Sigmoid colon (tissue), 4 donors: ENCODE results near the gene FKBP11.

Experiments
- POLR2A ChIP-seq, 2 donors: fragments of 450-650 bp; IDR thresholded peaks; one replicate each; pipeline ENCODE4 v1.6.1; 2016; ENCODE audit warnings: antibody characterized with exemption in 2 of 2, mild to moderate bottlenecking in 2 of 2, moderate library complexity in 2 of 2
- POLR2AphosphoS5 ChIP-seq, 4 donors: sonication (generic); formaldehyde crosslinking; IDR thresholded peaks; one replicate each; pipeline ENCODE4 v1.6.1; 2017; ENCODE audit warnings: antibody characterized with exemption in 4 of 4
- TF ChIP-seq, protein P1 (sequence below), 4 experiments: fragments of 450-650 bp in 3 of 4; fragments of 200-600 bp in 1 of 4; IDR thresholded peaks; one replicate each; pipeline ENCODE4 v1.5.1; 2016 to 2019; ENCODE audit warnings: antibody characterized with exemption in 4 of 4, mild to moderate bottlenecking in 3 of 4, moderate library complexity in 2 of 4

DNA sequence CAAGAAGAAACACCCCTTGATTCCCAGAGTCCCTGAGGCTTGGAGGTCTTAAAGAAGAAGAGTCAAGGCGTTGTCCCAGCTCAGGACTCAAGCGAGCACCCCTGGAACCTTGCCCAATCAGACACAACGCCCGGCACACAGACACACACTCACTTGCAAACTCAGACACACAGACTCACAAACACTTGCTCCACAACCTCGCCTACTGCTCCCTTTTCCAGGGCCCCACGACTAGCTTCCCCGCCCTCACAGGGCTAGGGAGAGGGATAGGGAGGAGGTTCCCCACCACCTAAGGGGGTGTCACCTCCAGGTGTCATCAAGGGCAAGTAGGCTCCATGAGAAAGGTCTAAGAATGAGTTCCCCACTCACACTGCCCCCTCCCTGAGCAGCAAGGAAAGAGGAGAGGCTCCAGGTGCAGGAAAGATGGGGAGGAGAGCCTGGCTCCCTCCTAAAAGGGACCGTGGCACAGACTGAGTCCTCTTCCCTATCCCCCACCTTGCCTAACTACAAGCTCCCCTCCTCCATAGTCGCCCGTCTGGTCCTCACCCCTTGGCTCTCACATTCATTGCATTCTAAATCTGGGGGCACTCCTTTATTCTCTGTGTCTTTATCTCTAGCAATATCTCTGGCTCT, 45.5 kb upstream of the FKBP11 start:
- TF ChIP-seq, protein P1, sequence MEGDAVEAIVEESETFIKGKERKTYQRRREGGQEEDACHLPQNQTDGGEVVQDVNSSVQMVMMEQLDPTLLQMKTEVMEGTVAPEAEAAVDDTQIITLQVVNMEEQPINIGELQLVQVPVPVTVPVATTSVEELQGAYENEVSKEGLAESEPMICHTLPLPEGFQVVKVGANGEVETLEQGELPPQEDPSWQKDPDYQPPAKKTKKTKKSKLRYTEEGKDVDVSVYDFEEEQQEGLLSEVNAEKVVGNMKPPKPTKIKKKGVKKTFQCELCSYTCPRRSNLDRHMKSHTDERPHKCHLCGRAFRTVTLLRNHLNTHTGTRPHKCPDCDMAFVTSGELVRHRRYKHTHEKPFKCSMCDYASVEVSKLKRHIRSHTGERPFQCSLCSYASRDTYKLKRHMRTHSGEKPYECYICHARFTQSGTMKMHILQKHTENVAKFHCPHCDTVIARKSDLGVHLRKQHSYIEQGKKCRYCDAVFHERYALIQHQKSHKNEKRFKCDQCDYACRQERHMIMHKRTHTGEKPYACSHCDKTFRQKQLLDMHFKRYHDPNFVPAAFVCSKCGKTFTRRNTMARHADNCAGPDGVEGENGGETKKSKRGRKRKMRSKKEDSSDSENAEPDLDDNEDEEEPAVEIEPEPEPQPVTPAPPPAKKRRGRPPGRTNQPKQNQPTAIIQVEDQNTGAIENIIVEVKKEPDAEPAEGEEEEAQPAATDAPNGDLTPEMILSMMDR (IDR thresholded peaks at IDR 0.05) = no peak
- TF ChIP-seq POLR2A (IDR thresholded peaks at IDR 0.05) (no peak), POLR2AphosphoS5 (IDR thresholded peaks at IDR 0.05) (no peak)
